Body of pancreas (tissue), 4 donors: ENCODE measurements around the gene PYM1. TPM values are rescaled to one million over a fixed set of nuclear protein-coding genes. Genes with fewer than 3 reads are reported as not detected.
A peak's percentile ranks its signal among the peaks of the same experiment; 100 is the strongest.

Experiments
- ATAC-seq: fragments of 150-250 bp; one replicate; pipeline ENCODE4 v1.9.1; 2016
- DNase-seq, 4 donors: peaks; one replicate each; pipeline ENCODE4 v3.0.0-alpha.2; 2019
- H3K27ac ChIP-seq, 4 donors: fragments of 200-600 bp; sonication (generic); 1 replicate in 3 of 4; 2 replicates in 1 of 4; pipeline versions ENCODE4 v1.5.1 to v1.6.1; 2016 to 2019; ENCODE audit warnings: mild to moderate bottlenecking in 1 of 4, mixed read lengths in 1 of 4, moderate library complexity in 1 of 4
- H3K27me3 ChIP-seq, 2 donors: fragments of 200-600 bp; sonication (generic); one replicate each; pipeline ENCODE4 v1.6.0; 2016; ENCODE audit warnings: mild to moderate bottlenecking in 1 of 2
- H3K36me3 ChIP-seq, 2 donors: fragments of 200-600 bp; sonication (generic); replicated peaks in 1 of 2; 2 replicates each; pipeline ENCODE4 v1.5.1; 2016; ENCODE audit warnings: low read depth in 2 of 2; ENCODE audit not compliant: insufficient read depth in 1 of 2
- H3K4me1 ChIP-seq: fragments of 200-600 bp; sonication (generic); one replicate; pipeline ENCODE4 v1.6.0; 2016
- H3K4me3 ChIP-seq, 2 donors: fragments of 200-600 bp; sonication (generic); 1 replicate in 1 of 2; 2 replicates in 1 of 2; pipeline ENCODE4 v1.5.1; 2016 to 2019
- H3K9me3 ChIP-seq, 3 donors: fragments of 200-600 bp; sonication (generic); 1 replicate in 2 of 3; 2 replicates in 1 of 3; pipeline ENCODE4 v1.5.1; 2016
- CTCF ChIP-seq, 7 experiments: fragments of 450-650 bp in 4 of 7; fragments of 200-600 bp in 3 of 7; sonication (generic) in 3 of 7; IDR thresholded peaks; one replicate each; pipeline ENCODE4 v1.5.1; 2016 to 2019; ENCODE audit warnings: antibody characterized with exemption in 7 of 7
- POLR2A ChIP-seq, 3 donors: fragments of 450-650 bp; IDR thresholded peaks; one replicate each; pipeline ENCODE4 v1.6.1; 2016; ENCODE audit warnings: antibody characterized with exemption in 3 of 3, mild to moderate bottlenecking in 2 of 3
- WGBS, 2 donors: methylation state at CpG; one replicate each; pipeline ENCODE4 v1.1.5; 2017; 5-methylcytosine and 5-hydroxymethylcytosine counted together
- intact Hi-C: fragments of 100-400 bp; cut with DNase I; formaldehyde crosslinking; loops from one replicate; pipeline ENCODE4 v1.15.1; 2023
- total RNA-seq, 2 donors: library from RNA; depleted of rRNA; stranded (reverse); fragments of >200 nt; gene quantifications; one replicate each; pipeline ENCODE4 v1.1.0, GENCODE V29; 2016

PYM1 gene
- total RNA-seq, 2 donors from 2014 or later, result 21.5 to 26.0 TPM

DNA sequence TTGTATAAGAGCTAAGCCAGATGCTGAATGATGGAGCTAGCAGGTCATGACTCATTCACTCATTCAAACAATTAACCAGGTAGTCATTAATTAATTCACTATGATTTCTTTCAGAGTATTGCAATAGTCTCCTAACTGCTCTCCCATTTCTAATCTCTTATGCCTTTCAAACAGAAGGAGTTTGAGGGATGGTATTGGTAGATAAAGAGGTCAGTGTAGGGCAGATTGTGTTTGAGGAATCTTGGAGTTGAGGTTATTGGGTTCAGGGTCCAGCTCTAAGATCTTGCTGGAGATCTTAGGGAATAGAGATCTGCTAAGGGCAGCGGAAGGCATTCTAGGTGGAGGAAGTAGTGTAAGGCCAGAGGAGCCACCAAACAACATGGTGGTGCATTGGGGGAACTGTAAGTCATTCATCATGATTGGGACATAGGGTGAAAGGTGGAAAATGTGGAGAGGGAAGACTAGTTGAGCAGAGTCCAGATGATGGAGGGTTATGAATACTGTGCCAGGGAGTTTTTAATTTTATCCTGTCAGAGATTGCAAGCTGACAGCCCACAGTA, 15.0 kb upstream of the PYM1 start:
- intact Hi-C loops, result loop anchor here (10.0 kb wide), 1 partner anchor 198 kb away; the partner anchor contains the start of gene GDF11
- H3K9me3 ChIP-seq, result no peaks in the 10 kb centered on the region
- H3K27ac ChIP-seq, result no peak overlapping the region
- H3K4me1 ChIP-seq, result peaks cover 15% of the 10 kb centered on the region
- TF ChIP-seq CTCF (IDR thresholded peaks at IDR 0.05) (no peak), POLR2A (IDR thresholded peaks at IDR 0.05) (no peak)
- DNase-seq (no peak), ATAC-seq (no peak)
- H3K36me3 ChIP-seq, result peaks cover 0 to 4% of the 10 kb centered on the region in 2 donors
- H3K4me3 ChIP-seq, result no peak overlapping the region
- 94% methylated on average over 1 of the region's 1 CpG for WGBS, 2 donors
- no peaks in the 10 kb centered on the region for H3K27me3 ChIP-seq

DNA sequence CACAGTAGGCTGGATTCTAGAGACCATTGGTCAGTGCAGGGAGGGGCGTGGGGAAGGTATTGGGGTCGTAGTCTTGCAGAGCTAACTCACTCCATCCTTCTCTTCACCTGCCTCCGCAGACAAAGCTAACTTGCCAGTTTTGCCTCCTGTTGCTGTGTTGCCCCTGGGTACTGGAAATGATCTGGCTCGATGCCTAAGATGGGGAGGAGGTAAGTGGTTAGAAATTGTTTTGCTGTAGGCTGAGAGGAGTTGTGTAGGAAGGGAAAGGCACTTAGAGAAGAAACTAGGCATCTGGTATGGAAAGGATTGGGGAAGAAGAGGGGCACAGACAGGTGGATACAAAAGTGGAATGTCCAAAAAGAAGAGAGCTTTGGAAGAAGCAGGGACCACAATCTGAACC, 14.4 kb upstream of the PYM1 start:
- H3K9me3 ChIP-seq, result no peaks in the 10 kb centered on the region
- TF ChIP-seq CTCF (IDR thresholded peaks at IDR 0.05), result no peak
- no peak for TF ChIP-seq POLR2A (IDR thresholded peaks at IDR 0.05)
- peaks cover 0 to 4% of the 10 kb centered on the region in 2 donors for H3K36me3 ChIP-seq
- H3K4me1 ChIP-seq, result peaks cover 19% of the 10 kb centered on the region
- DNase-seq (no peak), ATAC-seq (no peak)
- no peak overlapping the region for H3K27ac ChIP-seq
- no peaks in the 10 kb centered on the region for H3K27me3 ChIP-seq
- WGBS, 2 donors, result 77 to 84% methylated on average over 4 of the region's 4 CpGs
- no peak overlapping the region for H3K4me3 ChIP-seq
- intact Hi-C loops, result loop anchor here (10.0 kb wide), 1 partner anchor 197 kb away; the partner anchor contains the start of gene GDF11

DNA sequence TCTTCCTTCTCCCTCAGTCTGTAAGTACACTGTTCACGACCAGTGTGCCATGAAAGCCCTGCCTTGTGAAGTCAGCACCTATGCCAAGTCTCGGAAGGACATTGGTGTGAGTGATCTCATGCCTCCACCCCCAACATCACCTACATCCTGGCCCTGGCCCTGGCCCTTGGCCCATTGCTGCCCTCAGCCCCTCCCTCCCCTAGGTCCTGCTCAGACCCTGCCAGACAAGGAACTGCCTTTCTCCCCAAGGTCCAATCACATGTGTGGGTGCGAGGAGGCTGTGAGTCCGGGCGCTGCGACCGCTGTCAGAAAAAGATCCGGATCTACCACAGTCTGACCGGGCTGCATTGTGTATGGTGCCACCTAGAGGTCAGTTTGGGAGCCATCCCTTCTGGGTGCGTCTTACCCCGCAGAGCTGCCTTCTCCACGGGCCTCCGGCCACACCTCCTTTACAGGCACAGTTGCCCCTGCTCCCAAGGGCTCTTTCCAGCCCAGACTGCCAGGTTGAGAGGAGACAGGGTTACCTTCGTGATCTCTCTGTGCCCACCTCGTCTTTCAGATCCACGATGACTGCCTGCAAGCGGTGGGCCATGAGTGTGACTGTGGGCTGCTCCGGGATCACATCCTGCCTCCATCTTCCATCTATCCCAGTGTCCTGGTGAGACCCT, 12.5 kb upstream of the PYM1 start:
- TF ChIP-seq CTCF (IDR thresholded peaks at IDR 0.05) (peak; percentile 87 to 94 (median 91)), POLR2A (IDR thresholded peaks at IDR 0.05) (peak in 1 of 3 donors; percentile 15)
- intact Hi-C loops, result loop anchor here (10.0 kb wide), 1 partner anchor 195 kb away; the partner anchor contains the start of gene GDF11
- DNase-seq, result peak; percentile 87 to 90 (median 88)
- peaks cover 19% of the 10 kb centered on the region for H3K4me1 ChIP-seq
- no peaks in the 10 kb centered on the region for H3K9me3 ChIP-seq
- no peaks in the 10 kb centered on the region for H3K27me3 ChIP-seq
- WGBS, 2 donors, result 14 to 20% methylated on average over 10 to 18 of the region's 18 CpGs
- H3K27ac ChIP-seq, result peak overlapping the region; percentile 46 to 61 (median 58)
- peak; percentile 96 for ATAC-seq
- H3K4me3 ChIP-seq, result no peak overlapping the region
- peaks cover 0 to 4% of the 10 kb centered on the region in 2 donors for H3K36me3 ChIP-seq

DNA sequence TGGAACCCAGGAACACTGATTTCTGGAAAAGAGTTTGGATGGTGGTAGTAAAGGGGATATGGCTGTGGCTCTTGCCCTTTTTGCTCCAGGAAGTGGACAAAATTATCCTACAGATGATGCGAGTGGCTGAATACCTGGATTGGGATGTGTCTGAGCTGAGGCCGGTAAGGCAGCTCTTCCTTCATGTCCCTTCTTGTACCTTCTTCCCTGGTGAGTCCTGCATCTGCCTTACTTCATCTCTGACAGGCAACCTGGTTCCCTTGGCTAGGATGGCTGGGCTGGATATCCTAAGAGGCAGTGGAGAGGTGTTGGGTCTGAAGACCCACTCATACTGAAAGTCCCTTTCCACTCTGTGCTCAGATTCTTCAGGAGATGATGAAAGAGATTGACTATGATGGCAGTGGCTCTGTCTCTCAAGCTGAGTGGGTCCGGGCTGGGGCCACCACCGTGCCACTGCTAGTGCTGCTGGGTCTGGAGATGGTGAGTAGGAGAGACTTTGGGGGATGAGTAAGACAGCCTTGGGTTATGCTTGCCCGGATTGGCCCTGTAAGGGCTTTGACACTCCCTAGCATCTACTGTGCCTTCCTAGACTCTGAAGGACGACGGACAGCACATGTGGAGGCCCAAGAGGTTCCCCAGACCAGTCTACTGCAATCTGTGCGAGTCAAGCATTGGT, 11.3 kb upstream of the PYM1 start:
- no peak overlapping the region for H3K4me3 ChIP-seq
- H3K4me1 ChIP-seq, result peaks cover 19% of the 10 kb centered on the region
- H3K36me3 ChIP-seq, result peaks cover 0 to 2% of the 10 kb centered on the region in 2 donors
- 94 to 95% methylated on average over 6 to 8 of the region's 8 CpGs for WGBS, 2 donors
- TF ChIP-seq CTCF (IDR thresholded peaks at IDR 0.05) (no peak), POLR2A (IDR thresholded peaks at IDR 0.05) (no peak)
- H3K27ac ChIP-seq, result no peak overlapping the region
- ATAC-seq (no peak), DNase-seq (no peak)
- H3K27me3 ChIP-seq, result no peaks in the 10 kb centered on the region
- intact Hi-C loops, result no loop called here
- no peaks in the 10 kb centered on the region for H3K9me3 ChIP-seq
